Duodenal mucosa (tissue), 2 donors: ENCODE data around the gene OR13J1.
A peak's percentile ranks its signal among the peaks of the same experiment; 100 is the strongest.

Source experiments
- H3K27ac ChIP-seq: one replicate; pipeline ENCODE4 v1.7.0; 2013; ENCODE audit warnings: low read depth, low read length
- H3K27me3 ChIP-seq, 2 donors: one replicate each; pipeline ENCODE4 v1.7.0; 2013; ENCODE audit warnings: low read length in 2 of 2, control low read depth in 1 of 2; ENCODE audit not compliant: insufficient read depth in 2 of 2, control insufficient read depth in 1 of 2
- H3K36me3 ChIP-seq, 2 donors: one replicate each; pipeline ENCODE4 v1.7.0; 2013; ENCODE audit warnings: low read length in 2 of 2, control low read depth in 1 of 2; ENCODE audit not compliant: insufficient read depth in 2 of 2, control insufficient read depth in 1 of 2
- H3K4me1 ChIP-seq, 2 donors: one replicate each; pipeline ENCODE4 v1.7.0; 2013; ENCODE audit warnings: low read length in 2 of 2, control low read depth in 1 of 2; ENCODE audit not compliant: insufficient read depth in 2 of 2, control insufficient read depth in 1 of 2
- H3K4me3 ChIP-seq, 2 donors: one replicate each; pipeline ENCODE4 v1.7.0; 2013; ENCODE audit warnings: low read length in 2 of 2, low read depth in 1 of 2
- H3K9ac ChIP-seq, 2 donors: one replicate each; pipeline ENCODE4 v1.7.0; 2013; ENCODE audit warnings: low read length in 2 of 2, low read depth in 1 of 2
- H3K9me3 ChIP-seq, 2 donors: one replicate each; pipeline ENCODE4 v1.7.0; 2013; ENCODE audit warnings: low read length in 2 of 2, control low read depth in 1 of 2; ENCODE audit not compliant: control insufficient read depth in 1 of 2

Gene OR13J1

DNA sequence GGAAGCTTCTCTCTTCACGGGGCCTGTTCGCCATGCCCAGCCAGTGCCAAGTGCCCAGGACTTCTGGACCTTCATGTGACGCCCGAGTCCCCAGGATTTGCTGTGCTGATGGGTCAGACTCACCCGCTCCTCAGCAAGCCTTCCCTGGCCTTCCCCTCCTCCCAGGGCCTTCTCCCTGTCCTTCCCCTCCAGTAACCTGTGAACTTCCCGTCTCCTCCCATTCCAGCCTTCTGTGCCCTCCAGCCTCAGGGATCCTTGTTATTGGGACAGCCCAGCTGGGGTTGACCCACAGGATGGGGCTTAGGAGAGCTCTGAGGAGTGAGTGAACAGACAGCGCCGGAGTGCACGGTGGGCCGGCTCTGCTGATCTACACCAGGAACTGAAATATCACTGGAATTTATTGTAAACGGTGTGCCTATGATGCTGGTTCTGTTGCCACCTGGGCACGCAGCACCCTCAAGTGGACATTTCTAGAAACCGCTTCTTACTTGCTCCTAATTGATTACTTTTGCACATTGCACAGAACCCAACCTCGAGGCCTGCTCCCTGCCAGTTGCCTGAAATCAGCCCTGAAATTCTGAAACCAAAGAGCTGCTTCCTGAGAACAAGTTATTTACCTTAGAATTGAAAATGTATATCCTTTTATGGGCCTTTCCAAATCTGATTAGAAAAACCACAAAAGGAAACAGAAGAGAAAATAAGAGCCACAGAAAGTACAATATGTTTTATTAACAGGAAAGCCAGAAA lies 40.6 kb upstream of the OR13J1 start:
- Histone ChIP-seq H3K36me3 (no peaks in the 10 kb centered on the region), H3K4me1 (peaks cover 67 to 73% of the 10 kb centered on the region in 2 donors), H3K9me3 (no peaks in the 10 kb centered on the region), H3K9ac (peak overlapping the region; percentile 21 to 33), H3K27me3 (no peaks in the 10 kb centered on the region), H3K4me3 (peak overlapping the region in 1 of 2 donors; percentile 29), H3K27ac (peak overlapping the region; percentile 39)

DNA sequence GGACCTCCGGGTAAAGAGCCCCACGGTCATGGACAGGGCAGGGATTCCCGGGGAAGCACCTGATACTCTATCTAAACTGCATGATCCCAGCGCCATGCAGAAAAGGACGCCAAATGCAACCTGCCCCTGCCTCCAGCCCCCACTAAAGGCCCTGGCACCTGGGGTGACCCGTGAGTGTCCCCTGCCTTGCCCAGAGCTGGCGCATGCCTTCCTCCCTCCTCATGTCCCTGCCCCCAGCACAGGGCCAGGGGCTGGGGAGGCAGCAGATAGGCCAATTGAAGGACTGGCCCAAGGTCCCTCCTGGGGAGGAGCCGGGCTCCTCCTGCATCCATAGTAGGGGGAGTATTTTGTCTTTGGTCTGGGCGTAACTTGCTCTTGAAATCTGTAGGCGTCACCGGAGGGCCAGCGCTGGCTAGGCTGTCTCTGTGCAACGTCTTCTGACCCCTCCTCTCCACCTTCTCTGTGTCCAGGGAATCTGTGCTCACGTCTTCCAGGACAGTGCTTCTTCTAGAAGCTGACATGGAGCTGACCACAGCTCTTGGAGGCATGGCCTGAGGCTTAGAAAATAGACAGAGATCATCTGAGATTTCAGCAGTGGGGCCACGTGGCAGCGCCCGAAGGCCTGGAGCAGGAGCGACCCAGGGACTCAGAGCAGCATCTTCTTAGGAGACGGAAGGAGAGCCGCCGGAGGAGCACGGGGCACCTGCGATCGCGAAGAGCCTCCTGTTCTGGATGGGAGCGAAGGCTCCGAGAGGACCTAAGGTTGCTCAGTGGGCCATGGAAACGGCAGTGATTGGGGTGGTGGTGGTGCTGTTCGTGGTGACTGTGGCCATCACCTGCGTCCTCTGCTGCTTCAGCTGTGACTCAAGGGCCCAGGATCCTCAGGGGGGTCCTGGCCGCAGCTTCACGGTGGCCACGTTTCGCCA lies 39.7 kb upstream of the OR13J1 start:
- no peaks in the 10 kb centered on the region for H3K27me3 ChIP-seq
- no peaks in the 10 kb centered on the region for H3K9me3 ChIP-seq
- peak overlapping the region; percentile 30 to 33 for H3K9ac ChIP-seq
- no peaks in the 10 kb centered on the region for H3K36me3 ChIP-seq
- H3K4me1 ChIP-seq = peaks cover 69 to 73% of the 10 kb centered on the region in 2 donors
- peak overlapping the region in 1 of 2 donors; percentile 29 for H3K4me3 ChIP-seq
- H3K27ac ChIP-seq = peak overlapping the region; percentile 54

DNA sequence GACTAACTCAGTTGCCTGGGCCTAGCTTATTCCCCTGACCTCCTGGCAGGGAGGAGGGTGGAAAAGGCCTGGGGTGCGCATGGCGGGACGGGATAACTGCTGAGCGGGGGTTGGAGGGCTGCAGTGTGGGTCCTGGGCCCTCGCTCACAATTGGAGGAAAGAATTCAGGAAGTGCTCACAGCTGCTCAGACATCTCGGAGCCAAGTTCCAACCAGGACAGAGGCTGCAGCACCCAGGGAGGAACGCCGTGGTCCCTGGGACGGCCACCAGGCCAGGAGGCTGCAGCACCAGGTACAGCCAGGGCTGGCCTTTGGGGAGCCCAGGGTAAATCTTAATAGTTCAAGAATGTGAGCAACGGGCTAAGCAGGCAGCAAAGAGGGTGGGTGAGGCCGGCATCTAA lies 39.1 kb upstream of the OR13J1 start, which contains the start of gene SPAAR:
Gene SPAAR, plus strand, starts transcription at position 217 of the 400 bp plus-strand sequence. CDS start 974 bp downstream, outside the sequence.
- no peaks in the 10 kb centered on the region for H3K27me3 ChIP-seq
- H3K9me3 ChIP-seq = no peaks in the 10 kb centered on the region
- peaks cover 71% of the 10 kb centered on the region in 2 donors for H3K4me1 ChIP-seq
- H3K36me3 ChIP-seq = no peaks in the 10 kb centered on the region
- H3K9ac ChIP-seq = peak within 1 kb of the TSS; percentile 30 to 33
- H3K4me3 ChIP-seq = peak within 1 kb of the TSS in 1 of 2 donors; percentile 0
- H3K27ac ChIP-seq = peak within 1 kb of the TSS; percentile 88

DNA sequence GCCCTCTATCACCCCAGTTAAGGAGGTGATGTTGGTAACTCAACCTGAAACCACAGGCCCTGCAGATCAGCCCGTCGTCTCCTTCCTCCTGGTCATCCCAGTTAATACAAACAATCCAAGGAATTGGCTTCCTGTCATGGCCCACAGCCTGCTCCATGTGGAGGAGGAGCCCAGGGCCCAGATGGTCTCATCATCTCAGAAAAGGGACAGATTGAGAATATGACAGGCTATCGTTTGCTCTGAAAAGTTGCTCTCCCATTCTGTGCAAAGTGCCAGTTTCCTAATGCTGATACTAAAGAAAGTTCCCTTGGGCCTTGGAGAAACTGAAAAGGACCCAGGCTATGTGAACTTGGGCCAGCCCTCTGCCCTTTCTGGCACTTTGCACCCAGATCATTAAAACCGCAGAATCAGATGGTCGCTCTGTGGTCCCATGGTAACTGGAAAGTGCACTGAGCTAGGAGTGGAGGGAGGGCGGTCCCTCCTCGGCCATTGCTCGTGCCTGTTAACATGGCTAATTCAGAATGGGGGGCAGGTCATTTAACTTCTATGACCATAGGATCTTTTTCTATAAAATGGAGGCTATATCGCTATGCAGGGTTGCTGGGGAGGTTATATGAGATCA lies 38.4 kb upstream of the OR13J1 start:
- Histone ChIP-seq H3K9ac (peak overlapping the region; percentile 15 to 30), H3K9me3 (no peaks in the 10 kb centered on the region), H3K27ac (peak overlapping the region; percentile 88), H3K36me3 (no peaks in the 10 kb centered on the region), H3K27me3 (no peaks in the 10 kb centered on the region), H3K4me3 (peak overlapping the region in 1 of 2 donors; percentile 0), H3K4me1 (peaks cover 70 to 71% of the 10 kb centered on the region in 2 donors)

DNA sequence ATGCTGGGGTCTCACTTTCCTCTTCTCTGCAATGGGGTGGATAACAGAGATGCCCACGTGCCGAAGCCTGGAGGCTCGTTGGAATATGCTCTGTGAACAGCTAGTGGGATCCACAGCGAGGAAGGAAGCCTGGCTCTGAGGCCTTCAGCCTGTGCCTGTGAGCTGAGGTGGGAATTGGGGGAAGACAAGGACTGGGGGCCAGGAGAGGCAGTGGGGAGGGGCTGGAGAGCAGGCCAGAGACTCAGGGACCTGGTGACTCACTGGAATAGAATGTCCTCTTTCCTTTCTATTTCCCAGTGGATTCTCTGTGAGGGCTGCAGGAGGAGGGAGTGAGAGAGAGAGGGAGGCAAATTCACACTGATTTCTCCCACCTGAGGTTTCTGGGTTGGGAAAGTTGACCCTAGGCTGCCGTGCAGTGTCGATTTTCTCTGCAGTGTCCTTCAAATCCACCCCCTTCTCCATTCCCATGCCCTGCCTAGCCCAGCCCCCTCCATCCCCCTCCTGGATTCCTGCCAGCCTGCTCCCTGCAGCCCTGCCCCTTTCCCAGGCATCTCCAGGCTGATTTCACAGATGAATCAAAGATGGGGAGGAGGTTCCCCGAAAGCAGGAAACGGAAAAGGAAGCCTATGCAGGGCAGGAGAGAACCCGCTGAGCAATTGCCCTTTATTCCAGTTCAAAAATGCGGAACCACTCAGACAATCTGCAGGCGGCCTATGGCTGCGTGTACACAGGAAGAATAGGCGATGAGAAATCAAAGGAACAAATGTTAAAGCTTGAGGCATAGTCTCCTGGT lies 37.7 kb upstream of the OR13J1 start:
- H3K36me3 ChIP-seq = no peaks in the 10 kb centered on the region
- H3K9me3 ChIP-seq = no peaks in the 10 kb centered on the region
- peak overlapping the region; percentile 88 for H3K27ac ChIP-seq
- H3K9ac ChIP-seq = peak overlapping the region; percentile 15 to 39
- H3K4me3 ChIP-seq = peak overlapping the region; percentile 20 to 46
- no peaks in the 10 kb centered on the region for H3K27me3 ChIP-seq
- H3K4me1 ChIP-seq = peaks cover 70 to 71% of the 10 kb centered on the region in 2 donors

DNA sequence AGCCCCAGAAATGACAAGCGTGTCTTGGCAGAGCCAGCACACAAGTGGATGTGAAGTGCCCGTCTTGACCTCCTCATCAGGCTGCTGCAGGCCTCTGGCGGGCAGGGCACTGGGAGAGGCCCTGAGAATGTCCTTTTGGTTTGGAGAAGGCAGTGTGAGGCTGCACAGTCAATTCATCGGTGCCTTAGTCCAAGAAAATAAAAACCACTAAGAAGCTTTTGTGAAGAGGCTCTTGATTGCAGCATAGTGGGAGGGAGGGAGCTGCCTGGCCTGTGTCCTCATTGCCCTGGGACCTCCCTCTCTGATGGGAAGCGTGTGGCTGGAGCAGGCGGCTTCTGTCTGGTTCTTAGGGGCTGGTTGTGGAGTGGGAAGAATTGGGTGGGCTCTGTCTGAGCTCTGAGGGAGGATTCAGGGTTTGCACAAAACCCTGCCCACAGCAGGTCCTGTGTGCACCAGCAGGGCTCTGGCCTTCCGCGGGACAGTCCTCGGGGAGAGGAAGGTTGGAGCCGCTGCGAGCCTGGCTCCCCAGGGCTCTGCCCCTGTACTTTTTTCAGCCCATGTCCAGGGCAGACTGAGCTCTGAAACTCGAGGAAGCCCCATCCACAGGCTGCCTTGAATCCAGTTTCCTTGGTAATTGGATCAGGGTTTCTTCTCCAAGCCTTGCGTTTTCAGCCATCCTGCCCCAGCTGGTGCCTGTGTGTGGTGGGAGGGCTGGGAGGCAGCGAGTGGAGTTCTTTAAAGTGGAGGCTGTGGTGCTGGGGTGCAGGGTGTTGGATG lies 36.9 kb upstream of the OR13J1 start:
- Histone ChIP-seq H3K9ac (peak overlapping the region; percentile 33 to 39), H3K4me1 (peaks cover 70 to 71% of the 10 kb centered on the region in 2 donors), H3K27me3 (no peaks in the 10 kb centered on the region), H3K36me3 (no peaks in the 10 kb centered on the region), H3K9me3 (no peaks in the 10 kb centered on the region), H3K4me3 (peak overlapping the region; percentile 42 to 46), H3K27ac (peak overlapping the region; percentile 88)

DNA sequence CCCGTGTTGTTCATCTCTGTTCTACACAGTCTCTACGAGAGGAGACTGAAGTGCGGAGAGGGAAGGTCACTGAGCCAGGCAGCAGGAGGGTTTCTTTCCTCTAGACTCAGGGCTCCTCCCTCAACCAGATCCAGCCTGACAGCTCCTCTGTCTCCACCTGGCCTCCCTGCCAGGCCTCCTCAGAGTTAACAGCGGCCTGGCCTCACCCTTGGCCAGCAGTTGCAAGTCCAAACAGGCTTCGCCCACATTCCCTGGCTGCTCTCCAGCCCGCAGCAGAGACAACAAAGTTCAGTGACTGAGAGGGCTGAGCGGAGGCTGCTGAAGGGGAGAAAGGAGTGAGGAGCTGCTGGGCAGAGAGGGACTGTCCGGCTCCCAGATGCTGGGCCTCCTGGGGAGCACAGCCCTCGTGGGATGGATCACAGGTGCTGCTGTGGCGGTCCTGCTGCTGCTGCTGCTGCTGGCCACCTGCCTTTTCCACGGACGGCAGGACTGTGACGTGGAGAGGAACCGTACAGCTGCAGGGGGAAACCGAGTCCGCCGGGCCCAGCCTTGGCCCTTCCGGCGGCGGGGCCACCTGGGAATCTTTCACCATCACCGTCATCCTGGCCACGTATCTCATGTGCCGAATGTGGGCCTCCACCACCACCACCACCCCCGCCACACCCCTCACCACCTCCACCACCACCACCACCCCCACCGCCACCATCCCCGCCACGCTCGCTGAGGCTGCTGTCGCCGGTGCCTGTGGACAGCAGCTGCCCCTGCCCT lies 35.9 kb upstream of the OR13J1 start, which contains the start of gene HRCT1:
Gene HRCT1, plus strand, starts transcription at position 291 of the 768 bp plus-strand sequence. Its CDS starts 86 bp downstream, at position 377.
- H3K27ac ChIP-seq = peak within 1 kb of the TSS; percentile 88
- no peaks in the 10 kb centered on the region for H3K9me3 ChIP-seq
- peak within 1 kb of the TSS; percentile 43 to 55 for H3K4me3 ChIP-seq
- no peaks in the 10 kb centered on the region for H3K36me3 ChIP-seq
- peak within 1 kb of the TSS; percentile 10 to 33 for H3K9ac ChIP-seq
- H3K4me1 ChIP-seq = peaks cover 64 to 65% of the 10 kb centered on the region in 2 donors
- no peaks in the 10 kb centered on the region for H3K27me3 ChIP-seq

DNA sequence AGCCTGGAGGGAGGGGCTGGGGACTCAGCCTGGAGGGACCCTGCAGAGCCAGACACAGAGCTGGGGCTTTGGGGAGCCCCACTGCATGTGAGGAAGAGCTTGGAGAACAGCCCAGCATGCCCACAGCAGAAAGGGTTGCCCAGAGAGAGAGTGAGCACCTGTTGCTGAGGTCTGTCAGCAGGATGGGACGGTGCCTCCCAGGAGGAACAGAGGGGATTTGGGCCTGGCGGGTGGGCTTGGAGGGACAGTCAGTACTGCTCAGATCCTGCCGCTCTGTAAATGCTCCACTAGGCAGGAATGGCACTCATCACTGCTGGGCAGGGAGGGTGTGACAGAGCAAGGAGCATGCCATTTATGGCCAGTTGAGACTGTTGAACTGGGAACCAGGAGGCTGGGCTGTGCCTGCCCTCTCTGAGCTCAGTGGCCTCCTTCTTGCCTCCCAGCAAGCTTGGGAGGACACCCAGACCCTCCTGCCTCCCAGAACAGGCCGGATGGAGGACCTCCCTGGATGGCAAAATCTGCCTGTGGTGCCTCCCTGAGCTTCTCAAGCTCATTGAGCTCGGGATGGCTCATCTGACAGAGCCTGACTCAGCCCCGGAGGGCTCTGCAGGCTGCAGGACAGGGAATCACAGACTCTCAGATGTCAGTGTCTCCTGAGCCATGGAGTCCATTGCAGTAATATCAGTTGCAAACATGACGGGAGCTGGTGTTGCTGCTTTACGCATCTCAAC lies 35.0 kb upstream of the OR13J1 start:
- H3K9me3 ChIP-seq = no peaks in the 10 kb centered on the region
- H3K36me3 ChIP-seq = no peaks in the 10 kb centered on the region
- H3K27ac ChIP-seq = peak overlapping the region; percentile 81
- H3K9ac ChIP-seq = peak overlapping the region; percentile 10 to 27
- peaks cover 55 to 56% of the 10 kb centered on the region in 2 donors for H3K4me1 ChIP-seq
- no peaks in the 10 kb centered on the region for H3K27me3 ChIP-seq
- peak overlapping the region; percentile 18 to 43 for H3K4me3 ChIP-seq
